Left colon (tissue), 2 donors: ENCODE measurements around the gene PEAK3. TPM values are rescaled to one million over a fixed set of nuclear protein-coding genes. Genes with fewer than 3 reads are reported as not detected.
A peak's percentile ranks its signal among the peaks of the same experiment; 100 is the strongest.
"Not testable (repeated sequence)": the region's sequence is repeated elsewhere in the genome, so short reads cannot be mapped to it uniquely, and the experiment has no call there.

ENCODE experiments used
- ATAC-seq: fragments of 200-7000 bp; cut with Tn5 transposase; one replicate; pipeline ENCODE4 v1.9.1; 2020; ENCODE audit warnings: mild to moderate bottlenecking, moderate library complexity
- DNase-seq, 2 donors: peaks; one replicate each; pipeline ENCODE4 v3.0.0-alpha.2; 2020
- intact Hi-C, 2 donors: fragments of 100-400 bp; cut with DNase I in 1 of 2; cut with micrococcal nuclease in 1 of 2; formaldehyde crosslinking; loops; one replicate each; pipeline versions ENCODE4 v1.11.2 to v1.14.0; 2022; cut with DNase I, micrococcal nuclease
- total RNA-seq, 2 donors: library from RNA; stranded (reverse); fragmentation: NEBNext Ultra II Directional; extraction: Animal tissue kit (Norgen Biotek cat#: 25700); gene quantifications; one replicate each; pipeline ENCODE4 v1.2.1, GENCODE V29; 2021
- donor health status: DM: no; HTN: no; CAD: no.
- donor health status: DM: yes; HTN: yes; CAD: no.

The PEAK3 gene
- total RNA-seq, 2 donors from 2014 or later, result 0.15 to 0.78 TPM

DNA sequence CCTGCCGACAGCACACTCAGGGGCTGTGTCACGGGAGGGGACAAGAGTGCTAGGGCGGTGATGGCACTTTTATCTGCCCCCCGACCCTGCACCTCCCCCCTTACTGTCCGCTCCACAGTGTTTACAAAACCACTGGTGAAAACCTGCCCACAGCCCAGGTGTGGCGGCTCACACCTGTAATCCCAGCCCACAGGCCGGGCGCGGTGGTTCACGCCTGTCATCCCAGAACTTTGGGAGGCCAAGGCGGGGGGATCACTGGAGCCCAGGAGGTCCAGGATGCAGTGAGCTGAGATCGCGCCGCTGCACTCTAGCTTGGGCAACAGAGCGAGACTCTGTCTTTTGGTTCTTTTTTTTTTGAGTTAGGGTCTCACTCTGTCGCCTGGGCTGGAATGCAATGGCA, 14.2 kb upstream of the PEAK3 start:
- intact Hi-C loops, result no loop called here
- ATAC-seq, result no peak
- DNase-seq, result no peak

DNA sequence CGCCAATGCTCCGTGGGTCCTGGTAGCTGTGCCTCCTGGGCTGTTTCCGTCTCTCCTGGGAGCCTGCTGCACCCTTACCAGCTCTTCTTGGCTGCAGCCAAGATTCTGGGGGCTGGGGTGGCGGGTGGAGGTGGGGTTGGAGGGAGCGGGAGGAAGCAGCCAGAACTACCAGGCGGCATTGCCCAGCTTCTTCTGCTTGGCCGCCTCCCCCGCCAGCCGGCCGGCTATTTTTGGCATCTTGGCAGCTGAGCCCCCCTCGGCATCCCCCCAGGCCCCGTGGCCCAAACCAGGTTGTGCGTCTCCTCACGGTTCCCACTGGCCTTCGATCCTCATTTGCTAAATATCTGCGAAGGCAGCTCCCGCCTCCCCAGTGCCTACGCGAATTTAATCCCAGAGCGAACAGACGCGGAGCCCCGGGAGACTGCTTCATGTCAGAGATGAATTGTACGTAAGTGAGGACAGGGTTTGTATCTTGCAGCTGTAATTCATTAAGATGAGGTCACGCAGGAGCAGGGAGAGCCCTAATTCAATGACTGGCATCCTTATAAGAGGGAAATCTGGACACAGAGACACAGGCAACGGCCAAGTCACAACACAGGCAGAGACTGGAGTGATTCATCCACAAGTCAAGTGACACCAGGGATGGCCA, 12.8 kb upstream of the PEAK3 start:
- intact Hi-C loops, result no loop called here
- DNase-seq (no peak), ATAC-seq (peak; percentile 27)

DNA sequence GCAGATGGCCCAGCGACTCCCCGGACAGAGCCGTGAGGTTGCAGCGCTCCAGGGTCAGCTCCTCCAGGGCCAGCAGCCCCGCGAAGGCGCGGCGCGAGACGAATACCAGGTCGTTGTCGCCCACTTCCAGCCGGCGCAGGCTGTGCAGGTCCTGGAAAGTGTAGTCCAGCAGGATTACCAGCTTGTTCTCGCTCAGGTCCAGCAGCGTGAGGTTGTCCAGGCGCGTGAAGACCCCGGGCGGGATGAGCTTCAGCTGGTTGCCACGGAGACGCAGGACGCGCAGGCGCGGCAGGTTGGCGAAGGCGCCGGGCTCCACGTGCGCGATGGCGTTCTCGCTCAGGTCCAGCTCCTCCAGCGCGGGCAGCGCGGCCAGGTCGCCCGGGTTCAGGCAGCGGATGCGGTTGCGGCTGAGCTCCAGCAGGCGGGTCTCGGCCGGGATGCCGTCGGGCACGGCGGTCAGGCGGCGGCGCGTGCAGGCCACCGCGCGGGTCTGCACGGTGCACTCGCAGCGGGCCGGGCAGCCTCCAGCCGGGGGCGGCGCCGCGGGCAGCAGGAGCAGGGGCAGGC, 9.3 kb upstream of the PEAK3 start:
- intact Hi-C loops, result no loop called here
- no peak for DNase-seq
- peak; percentile 5 for ATAC-seq

DNA sequence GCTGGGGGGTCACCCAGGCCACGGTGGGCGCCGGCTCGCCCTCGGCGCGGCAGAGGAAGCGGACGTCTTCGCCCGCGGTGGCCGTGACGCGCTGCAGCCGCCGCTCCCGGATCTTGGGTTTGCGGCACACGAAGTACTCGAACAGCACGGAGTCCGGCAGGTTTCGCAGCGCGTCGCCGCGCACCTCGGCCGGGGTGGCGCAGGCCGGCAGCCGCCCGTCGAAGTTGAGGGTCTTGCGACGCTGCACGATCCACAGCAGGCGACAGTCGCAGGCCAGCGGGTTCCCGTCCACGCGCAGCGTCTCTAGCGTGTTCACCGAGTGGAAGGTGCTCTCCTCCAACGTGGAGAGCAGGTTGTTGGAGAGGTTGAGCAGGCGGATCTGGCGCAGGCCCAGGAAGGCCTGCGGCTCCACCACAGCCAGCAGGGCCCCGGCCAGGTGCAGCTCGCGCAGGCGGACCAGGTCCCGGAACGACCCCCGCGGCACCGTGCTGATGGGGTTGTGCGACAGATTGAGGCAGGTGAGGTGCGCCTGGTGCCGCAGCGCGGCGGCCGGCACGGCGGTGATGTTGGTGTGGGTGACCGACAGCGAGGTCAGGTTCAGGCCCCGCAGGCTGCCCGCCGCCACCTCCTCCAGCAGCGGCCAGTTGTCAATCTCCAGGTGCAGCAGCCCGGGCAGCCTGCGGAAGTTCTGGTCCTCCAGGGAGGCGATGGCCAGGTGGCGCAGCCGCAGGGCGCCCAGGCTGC, 8.6 kb upstream of the PEAK3 start:
- ATAC-seq, result peak; percentile 25
- peak in 1 of 2 donors; percentile 23 for DNase-seq
- intact Hi-C loops, result no loop called here

DNA sequence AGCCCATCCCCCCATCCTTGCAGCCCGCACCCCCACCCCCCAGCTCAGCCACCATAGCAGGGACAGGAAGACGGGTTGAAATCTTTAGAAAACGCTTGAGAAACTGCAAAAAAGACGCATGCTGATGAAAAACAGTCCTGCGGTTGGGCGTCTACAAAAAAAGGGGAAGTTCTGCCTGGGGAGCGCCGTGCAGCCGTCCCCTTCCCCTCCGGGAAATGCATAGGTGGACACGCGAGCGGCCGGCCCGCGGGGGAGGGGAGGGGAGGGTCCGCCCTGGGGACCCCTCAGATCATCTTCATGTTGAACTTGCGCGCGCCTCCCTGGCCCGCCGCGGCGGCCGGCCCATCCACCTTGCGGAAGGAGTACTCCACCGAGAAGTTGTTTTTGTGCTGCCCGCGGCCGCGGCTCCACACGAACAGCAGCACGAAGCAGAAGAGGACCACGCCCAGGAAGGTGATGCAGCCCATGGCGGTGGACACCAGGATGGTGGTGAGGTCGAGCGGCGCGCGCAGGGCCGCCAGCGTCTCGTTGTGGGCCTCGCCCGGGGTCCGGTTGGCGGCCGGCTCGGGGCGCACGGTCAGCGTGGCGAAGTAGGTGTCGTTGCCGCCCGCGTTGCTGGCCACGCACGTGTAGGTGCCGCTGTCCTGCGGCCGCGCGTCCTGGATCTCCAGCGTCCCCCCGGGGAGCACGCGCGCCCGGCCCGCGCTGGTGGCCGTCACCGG, 7.9 kb upstream of the PEAK3 start:
- ATAC-seq (peak; percentile 58), DNase-seq (peak; percentile 45 to 51)
- intact Hi-C loops, result no loop called here

DNA sequence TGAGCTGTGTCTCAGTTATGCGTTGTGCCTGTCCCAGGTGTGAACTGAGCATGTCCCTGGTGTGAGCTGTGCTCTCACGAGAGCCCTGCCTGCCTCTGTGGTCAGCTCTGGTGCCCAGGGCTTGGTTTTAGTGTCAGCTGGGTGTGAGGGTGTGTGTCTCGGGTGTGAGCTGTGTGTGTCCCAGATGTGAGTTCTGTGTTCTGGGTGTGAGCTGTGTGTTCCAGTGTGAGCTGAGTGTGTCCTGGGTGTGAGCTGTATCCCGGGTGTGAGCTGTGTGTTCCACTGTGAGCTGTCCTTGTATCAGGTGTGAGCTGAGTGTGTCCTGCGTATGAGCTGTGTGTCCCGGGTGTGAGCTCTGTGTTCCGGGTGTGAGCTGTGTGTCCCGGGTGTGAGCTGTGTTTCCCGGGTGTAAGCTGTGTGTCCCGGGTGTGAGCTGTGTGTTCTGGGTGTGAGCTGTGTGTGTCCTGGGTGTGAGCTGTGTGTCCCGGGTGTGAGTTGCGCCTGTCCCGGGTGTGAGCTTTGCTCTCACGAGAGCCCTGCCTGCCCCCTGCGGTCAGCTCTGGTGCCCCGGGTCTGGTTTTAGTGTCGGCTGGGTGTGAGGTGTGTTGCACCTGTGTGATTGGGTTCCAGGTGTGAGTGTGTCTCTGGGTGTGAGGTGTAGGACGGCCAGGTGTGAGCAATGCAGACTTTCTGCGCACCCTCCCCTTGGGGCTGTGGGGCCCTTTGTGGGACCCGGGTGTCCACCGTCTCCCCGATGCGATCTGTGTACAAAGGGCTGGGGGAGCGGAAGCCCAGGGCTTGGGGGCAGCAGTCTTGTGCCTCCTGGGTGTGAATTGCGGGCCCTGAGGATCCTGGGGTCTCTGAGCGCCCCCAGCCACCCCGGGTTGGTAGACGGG, 7.1 kb upstream of the PEAK3 start:
- no peak for ATAC-seq
- DNase-seq, result no peak
- intact Hi-C loops, result no loop called here

DNA sequence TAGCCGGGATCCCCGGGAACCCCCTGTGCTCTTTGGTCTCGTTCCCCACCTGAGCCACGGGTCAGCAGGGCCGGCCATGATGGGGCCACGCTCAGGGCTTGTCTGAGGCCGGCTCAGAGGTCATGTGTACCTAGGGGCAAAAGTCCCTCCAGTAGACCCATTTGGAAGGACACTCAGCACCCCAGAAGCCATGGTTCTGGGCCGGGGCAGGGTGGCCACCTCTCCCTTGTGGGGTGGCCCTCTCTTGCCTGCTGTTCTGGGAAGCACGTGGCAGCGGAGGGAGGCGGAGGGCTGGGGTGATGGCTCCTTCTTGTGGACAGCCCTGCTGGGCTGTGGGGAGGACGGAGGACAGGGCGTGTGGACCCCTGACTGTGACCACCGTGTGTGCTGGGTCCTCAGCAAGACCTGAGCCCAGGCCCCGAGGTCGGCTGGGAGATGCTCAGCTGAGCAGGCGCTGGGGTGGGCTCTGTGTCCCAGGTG, 6.4 kb upstream of the PEAK3 start:
- no peak for DNase-seq
- intact Hi-C loops, result no loop called here
- no peak for ATAC-seq

DNA sequence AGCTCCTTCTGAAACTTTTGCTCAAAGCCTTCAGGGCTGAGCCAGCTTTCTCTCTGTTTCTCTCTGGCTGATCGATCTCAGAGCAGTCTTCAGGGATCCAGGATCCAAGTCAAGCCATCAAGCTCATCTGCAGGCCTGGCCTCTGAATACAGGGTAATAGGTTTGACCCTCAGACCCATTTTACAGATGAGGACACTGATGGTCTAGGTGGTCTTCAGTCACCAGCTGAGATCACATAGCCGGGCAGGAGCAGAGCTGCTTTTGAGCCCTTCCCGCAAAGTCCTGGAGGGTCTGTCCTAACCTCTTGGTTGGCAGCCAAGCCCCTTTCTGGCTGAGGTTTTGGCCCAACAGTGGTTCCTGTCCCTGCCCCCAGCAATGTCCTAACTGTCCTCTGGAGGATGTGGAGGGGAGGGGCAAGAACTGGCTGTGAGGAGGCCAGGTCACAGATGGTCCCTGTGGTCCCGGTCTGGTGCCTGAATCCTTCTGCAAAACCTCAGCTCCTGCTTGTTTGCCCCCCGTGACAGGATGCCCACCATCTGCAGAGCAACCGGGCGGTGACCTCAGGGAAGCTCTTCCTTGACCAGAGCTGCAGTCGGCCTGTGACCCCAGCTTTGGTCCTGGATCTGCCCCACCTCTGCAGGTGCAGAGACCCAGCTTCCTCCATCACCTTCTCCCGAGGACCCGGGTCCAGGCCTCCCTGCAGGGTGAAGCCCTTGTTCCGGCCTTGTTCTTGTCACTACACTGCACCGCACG, 5.8 kb upstream of the PEAK3 start:
- no peak for DNase-seq
- intact Hi-C loops, result no loop called here
- ATAC-seq, result no peak

DNA sequence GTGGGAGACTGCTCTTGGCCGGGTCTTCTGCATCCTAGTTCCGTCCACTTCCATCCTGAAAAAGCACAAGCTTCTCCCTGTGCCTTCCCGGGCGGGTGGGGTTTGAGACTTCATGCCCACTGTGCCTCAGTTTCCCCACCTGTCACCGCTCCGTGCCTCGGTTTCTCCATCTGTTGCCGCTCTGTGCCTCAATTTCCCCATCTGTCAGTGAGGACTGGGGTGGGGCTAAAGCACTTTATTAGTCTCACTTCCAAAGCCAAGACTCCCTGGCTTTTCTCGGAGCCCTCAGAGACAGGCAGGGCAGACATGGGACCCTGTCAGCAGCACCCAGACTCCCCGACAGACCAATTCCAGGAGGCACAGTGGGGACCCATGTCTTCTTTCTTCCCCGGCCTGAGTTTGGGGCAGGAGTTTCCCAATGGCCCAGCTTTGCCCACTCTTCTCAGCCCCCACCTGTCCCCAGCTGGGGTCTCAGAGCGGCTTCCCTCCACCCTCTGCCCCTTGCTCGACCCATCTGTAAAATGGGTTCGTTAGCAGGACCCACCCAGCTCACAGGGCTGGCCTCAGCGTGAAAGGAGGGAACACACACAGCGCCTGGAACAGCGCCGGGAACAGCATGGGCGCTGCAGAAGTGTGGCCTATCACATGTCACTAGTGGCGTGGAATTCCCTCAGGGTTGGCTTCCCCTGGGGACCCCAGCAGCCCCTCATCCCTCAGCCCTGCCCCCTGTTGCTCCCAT, 4.6 kb upstream of the PEAK3 start:
- no peak for ATAC-seq
- intact Hi-C loops, result no loop called here
- DNase-seq, result peak in 1 of 2 donors; percentile 1

DNA sequence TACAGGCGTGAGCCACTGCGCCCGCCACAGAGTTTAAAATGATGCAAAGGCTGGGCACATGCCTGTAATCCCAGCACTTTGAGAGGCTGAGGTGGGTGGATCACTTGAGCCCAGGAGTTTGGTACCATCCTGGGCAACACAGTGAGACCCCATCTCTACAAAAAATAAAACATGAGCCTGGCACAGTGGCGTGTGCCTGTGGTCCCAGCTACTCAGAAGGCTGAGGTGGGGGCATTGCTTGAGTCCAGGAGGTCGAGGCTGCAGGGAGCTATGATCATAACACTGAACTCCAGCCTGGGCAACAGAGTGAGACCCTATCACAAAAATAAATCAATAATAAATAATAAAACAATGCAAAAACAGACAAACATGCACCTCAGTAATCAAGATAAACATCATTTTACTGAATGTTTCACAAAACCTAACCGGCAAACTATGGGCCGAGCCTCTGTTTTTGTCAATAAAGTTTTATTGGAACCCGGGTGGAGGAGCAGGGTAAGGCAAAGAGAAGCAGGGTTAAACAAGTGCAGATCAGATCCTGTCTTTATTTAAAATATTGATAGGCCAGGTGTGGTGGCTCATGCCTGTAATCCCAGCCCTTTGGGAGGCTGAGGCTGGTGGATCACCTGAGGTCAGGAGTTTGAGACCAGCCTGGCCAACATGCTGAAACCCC, 2.0 kb upstream of the PEAK3 start:
- no peak for DNase-seq
- intact Hi-C loops, result loop anchor here in 1 of 2 donors (5.0 kb wide), 1 partner anchor 33 kb away; no protein-coding TSS in a partner anchor
- ATAC-seq, result no peak

DNA sequence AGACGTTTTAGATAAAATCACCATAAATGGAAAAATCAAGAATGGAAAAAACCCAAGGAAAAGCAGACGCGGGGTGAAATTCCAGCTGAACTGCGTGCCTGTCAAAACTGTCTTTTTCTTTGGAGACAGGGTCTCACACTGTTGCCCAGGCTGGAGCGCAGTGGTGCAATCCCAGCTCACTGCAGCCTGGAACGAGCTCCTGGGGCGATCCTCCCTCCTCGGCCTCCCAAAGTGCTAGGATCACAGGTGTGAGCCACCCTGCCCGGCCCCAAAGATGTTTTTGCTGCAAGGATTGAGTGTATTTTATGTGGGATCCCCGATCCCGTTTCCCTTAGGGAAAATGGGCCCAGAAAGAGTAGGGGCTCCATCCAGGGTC, 875 bp upstream of the PEAK3 start:
- ATAC-seq (no peak), DNase-seq (no peak)
- intact Hi-C loops, result loop anchor here in 1 of 2 donors (5.0 kb wide), 1 partner anchor 34 kb away; no protein-coding TSS in a partner anchor

DNA sequence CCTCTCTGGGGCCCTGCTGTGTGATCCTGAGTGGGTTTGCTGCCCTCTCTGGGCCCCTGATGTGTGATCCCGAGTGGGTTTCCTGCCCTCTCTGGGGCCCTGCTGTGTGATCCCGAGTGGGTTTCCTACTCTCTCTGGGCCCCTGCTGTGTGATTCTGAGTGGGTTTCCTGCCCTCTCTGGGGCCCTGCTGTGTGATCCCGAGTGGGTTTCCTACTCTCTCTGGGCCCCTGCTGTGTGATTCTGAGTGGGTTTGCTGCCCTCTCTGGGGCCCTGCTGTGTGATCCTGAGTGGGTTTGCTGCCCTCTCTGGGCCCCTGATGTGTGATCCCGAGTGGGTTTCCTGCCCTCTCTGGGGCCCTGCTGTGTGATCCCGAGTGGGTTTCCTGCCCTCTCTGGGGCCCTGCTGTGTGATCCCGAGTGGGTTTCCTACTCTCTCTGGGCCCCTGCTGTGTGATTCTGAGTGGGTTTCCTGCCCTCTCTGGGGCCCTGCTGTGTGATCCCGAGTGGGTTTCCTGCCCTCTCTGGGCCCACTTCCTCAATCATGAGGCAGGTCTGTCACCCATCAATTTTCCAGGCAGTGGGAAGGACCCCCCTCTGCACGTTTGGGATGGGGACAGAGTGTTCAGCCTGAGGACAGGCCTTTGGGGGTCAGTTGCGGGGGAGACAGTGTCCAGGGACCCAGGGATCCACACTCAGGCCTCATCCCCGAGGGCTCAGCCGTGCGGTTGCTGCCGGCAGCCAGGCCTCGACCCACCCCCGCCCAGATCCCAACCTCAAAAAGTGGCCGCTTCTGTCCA, 512 bp downstream of the PEAK3 start:
- intact Hi-C loops, result loop anchor here in 1 of 2 donors (5.0 kb wide), 1 partner anchor 36 kb away; no protein-coding TSS in a partner anchor
- DNase-seq, ATAC-seq: not testable (repeated sequence)

DNA sequence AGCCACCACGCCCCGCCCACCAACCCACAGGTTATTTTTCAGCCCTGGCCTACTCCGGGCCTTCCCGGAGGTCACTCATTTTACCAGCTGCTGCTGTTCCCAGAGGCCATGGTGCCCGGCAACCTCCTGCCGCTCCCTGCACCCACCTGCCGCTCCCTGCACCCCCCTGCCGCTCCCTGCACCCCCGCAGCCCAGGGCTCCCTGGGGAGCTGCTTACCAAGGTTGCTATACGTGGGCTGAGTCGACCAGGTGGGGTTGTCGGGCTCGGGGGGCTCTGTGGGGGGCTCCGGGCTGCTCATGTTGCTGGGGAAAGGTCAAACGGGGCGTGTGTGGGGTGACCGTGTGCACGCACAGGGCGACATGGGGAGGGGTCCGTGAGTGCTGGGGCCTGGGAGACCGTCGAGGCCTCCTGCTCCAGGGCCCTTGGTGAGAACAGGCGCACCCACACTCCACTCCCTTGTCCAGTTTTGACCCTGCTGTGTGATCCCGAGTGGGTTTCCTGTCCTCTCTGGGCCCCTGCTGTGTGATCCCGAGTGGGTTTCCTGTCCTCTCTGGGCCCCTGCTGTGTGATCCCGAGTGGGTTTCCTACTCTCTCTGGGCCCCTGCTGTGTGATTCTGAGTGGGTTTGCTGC, 1.2 kb downstream of the PEAK3 start:
- intact Hi-C loops, result loop anchor here in 1 of 2 donors (5.0 kb wide), 1 partner anchor 37 kb away; no protein-coding TSS in a partner anchor
- no peak for DNase-seq
- ATAC-seq, result no peak

DNA sequence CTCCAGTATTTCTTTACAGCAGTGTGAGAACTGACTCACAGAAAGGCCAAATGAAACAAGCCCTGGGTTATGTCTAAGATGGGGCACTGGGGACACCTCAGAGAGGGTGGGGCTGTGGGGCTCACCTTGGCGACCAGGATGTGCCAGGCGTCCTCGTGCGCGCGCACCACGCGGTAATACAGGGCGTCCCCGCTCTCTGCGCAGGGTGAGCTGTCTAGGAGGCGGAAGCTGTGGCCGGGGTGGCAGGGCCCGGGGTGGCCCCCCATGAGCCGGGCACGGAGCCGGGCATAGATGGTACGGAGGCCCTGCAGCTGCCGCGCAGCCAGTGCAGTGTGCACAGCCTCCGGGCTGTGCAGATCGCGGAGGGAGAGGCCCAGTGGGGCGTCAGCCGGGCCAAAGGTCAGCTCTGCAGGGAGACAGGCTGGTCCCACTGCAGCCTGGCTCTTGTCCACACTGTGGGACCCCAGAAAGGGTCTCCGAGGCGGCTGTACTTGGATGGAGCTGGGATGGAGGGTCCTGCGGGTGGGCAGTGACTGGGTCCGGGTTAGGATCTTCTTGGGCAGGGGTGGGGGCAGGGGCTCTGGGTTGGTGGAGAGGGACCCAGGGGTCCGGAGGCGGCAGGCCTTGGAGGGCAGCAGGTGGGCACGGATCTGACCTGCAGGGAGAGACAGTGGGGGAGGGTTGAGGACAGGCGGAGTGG, 3.4 kb downstream of the PEAK3 start:
- peak; percentile 60 for ATAC-seq
- DNase-seq, result peak; percentile 69 to 73
- intact Hi-C loops, result loop anchor here in 1 of 2 donors (10.0 kb wide), 1 partner anchor 116 kb away; no protein-coding TSS in a partner anchor
